ENCODE results near the gene JSRP1.

The JSRP1 gene

GRCh38 chr19:2274185-2274711 lies 18.0 kb upstream of the JSRP1 start:
- Histone ChIP-seq H3K27ac (ENCODE audit: low read depth, low read length, poor library complexity, severe bottlenecking) (no peak overlapping the region), H3K9ac (ENCODE audit: low read length) (peak overlapping the region; percentile 14; the same call in 1 of the 2 replicates), H3K79me2 (ENCODE audit: insufficient read depth, low read length) (peaks cover 29% of the 10 kb centered on the region)

GRCh38 chr19:2273356-2274184 lies 17.4 kb upstream of the JSRP1 start:
- H3K79me2 ChIP-seq (ENCODE audit: insufficient read depth, low read length): peaks cover 29% of the 10 kb centered on the region
- no peaks in the 10 kb centered on the region for H3K27me3 ChIP-seq (ENCODE audit: insufficient read depth, low read length)
- 0 out of 2 replicates have a peak, but pooled peaks cover 2% of the 10 kb centered on the region for H4K20me1 ChIP-seq (ENCODE audit: insufficient read depth, low read length)
- no peaks in the 10 kb centered on the region for H3K9me2 ChIP-seq (ENCODE audit: low read depth, low read length)
- TF ChIP-seq CTCF (IDR thresholded peaks at IDR 0.05; ENCODE audit: low read length): peak; percentile 98
- no peak for TF ChIP-seq EZH2 (IDR thresholded peaks at IDR 0.05; ENCODE audit: borderline replicate concordance, low read length)
- H3F3A ChIP-seq (ENCODE audit: insufficient read depth, low read length): peaks cover 7% of the 10 kb centered on the region; the same call in 1 of the 2 replicates
- H2AFZ ChIP-seq (ENCODE audit: low read length): no peak overlapping the region
- H3K4me3 ChIP-seq (ENCODE audit: low read depth, low read length, poor library complexity, severe bottlenecking): peak overlapping the region; percentile 78
- peaks cover 35% of the 10 kb centered on the region for H3K4me1 ChIP-seq (ENCODE audit: insufficient read depth, low read length, severe bottlenecking)
- peak overlapping the region; percentile 92 for H3K4me2 ChIP-seq (ENCODE audit: low read length)
- H3K27ac ChIP-seq (ENCODE audit: low read depth, low read length, poor library complexity, severe bottlenecking): peak overlapping the region; percentile 80
- H3K9ac ChIP-seq (ENCODE audit: low read length): peak overlapping the region; percentile 90
- peaks cover 61% of the 10 kb centered on the region for H3K36me3 ChIP-seq (ENCODE audit: insufficient read depth, low read length)
- no peaks in the 10 kb centered on the region for H3K9me3 ChIP-seq (ENCODE audit: low read length)

More at GRCh38 chr19:2274185-2274711, 18.0 kb upstream of the JSRP1 start:
- Histone ChIP-seq H3K9me2 (ENCODE audit: low read depth, low read length) (no peaks in the 10 kb centered on the region), H3K36me3 (ENCODE audit: insufficient read depth, low read length) (peaks cover 61% of the 10 kb centered on the region), H3K4me1 (ENCODE audit: insufficient read depth, low read length, severe bottlenecking) (peaks cover 31% of the 10 kb centered on the region), H3K27me3 (ENCODE audit: insufficient read depth, low read length) (no peaks in the 10 kb centered on the region), H4K20me1 (ENCODE audit: insufficient read depth, low read length) (0 out of 2 replicates have a peak, but pooled peaks cover 2% of the 10 kb centered on the region), H3K4me3 (ENCODE audit: low read depth, low read length, poor library complexity, severe bottlenecking) (peak overlapping the region; percentile 46), H3K9me3 (ENCODE audit: low read length) (no peaks in the 10 kb centered on the region), H3F3A (ENCODE audit: insufficient read depth, low read length) (peaks cover 7% of the 10 kb centered on the region; the same call in 1 of the 2 replicates), H2AFZ (ENCODE audit: low read length) (no peak overlapping the region), H3K4me2 (ENCODE audit: low read length) (peak overlapping the region; percentile 64)
- TF ChIP-seq EZH2 (IDR thresholded peaks at IDR 0.05; ENCODE audit: borderline replicate concordance, low read length) (no peak), CTCF (IDR thresholded peaks at IDR 0.05; ENCODE audit: low read length) (no peak)

GRCh38 chr19:2271234-2272103 lies 15.3 kb upstream of the JSRP1 start:
- no peak for TF ChIP-seq CTCF (IDR thresholded peaks at IDR 0.05; ENCODE audit: low read length)
- TF ChIP-seq EZH2 (IDR thresholded peaks at IDR 0.05; ENCODE audit: borderline replicate concordance, low read length): no peak
- H3F3A ChIP-seq (ENCODE audit: insufficient read depth, low read length): peaks cover 7% of the 10 kb centered on the region; the same call in 1 of the 2 replicates
- H3K27ac ChIP-seq (ENCODE audit: low read depth, low read length, poor library complexity, severe bottlenecking): peak overlapping the region; percentile 80
- peaks cover 56% of the 10 kb centered on the region for H3K4me1 ChIP-seq (ENCODE audit: insufficient read depth, low read length, severe bottlenecking)
- peak overlapping the region; percentile 92 for H3K4me2 ChIP-seq (ENCODE audit: low read length)
- peaks cover 55% of the 10 kb centered on the region for H3K36me3 ChIP-seq (ENCODE audit: insufficient read depth, low read length)
- H3K4me3 ChIP-seq (ENCODE audit: low read depth, low read length, poor library complexity, severe bottlenecking): peak overlapping the region; percentile 78
- no peak overlapping the region for H2AFZ ChIP-seq (ENCODE audit: low read length)
- 0 out of 2 replicates have a peak, but pooled peaks cover 2% of the 10 kb centered on the region for H4K20me1 ChIP-seq (ENCODE audit: insufficient read depth, low read length)
- H3K79me2 ChIP-seq (ENCODE audit: insufficient read depth, low read length): peaks cover 29% of the 10 kb centered on the region
- no peaks in the 10 kb centered on the region for H3K27me3 ChIP-seq (ENCODE audit: insufficient read depth, low read length)
- H3K9ac ChIP-seq (ENCODE audit: low read length): peak overlapping the region; percentile 90
- H3K9me3 ChIP-seq (ENCODE audit: low read length): no peaks in the 10 kb centered on the region
- no peaks in the 10 kb centered on the region for H3K9me2 ChIP-seq (ENCODE audit: low read depth, low read length)

All from OCI-LY1 (cell line).